T-helper 2 cell (primary cell): ENCODE results near the gene MAML3.

Source experiments
- DNase-seq, 5 experiments: peaks; one replicate each; pipeline versions ENCODE4 v3.0.0 to v3.0.0-alpha.2; 2012 to 2022

MAML3 gene

DNA sequence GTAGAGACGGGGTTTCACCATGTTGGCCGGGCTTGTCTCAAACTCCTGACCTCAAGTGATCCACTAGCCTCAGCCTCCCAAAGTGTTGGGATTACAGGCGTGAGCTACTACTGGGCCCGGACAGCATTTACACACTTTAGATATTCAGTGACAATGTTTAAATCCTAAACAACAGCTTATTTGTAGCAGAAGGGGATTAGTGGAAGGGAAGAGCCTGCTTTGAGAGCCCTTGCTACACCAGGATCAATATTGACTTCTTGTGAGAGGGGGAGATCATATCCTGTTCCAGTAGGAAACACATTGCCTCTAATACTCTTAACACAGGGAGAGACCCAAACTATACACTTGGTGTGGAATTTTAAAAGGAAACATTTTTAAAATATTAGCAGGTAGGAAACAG is 481.3 kb downstream of the MAML3 start:
- no peak for DNase-seq

DNA sequence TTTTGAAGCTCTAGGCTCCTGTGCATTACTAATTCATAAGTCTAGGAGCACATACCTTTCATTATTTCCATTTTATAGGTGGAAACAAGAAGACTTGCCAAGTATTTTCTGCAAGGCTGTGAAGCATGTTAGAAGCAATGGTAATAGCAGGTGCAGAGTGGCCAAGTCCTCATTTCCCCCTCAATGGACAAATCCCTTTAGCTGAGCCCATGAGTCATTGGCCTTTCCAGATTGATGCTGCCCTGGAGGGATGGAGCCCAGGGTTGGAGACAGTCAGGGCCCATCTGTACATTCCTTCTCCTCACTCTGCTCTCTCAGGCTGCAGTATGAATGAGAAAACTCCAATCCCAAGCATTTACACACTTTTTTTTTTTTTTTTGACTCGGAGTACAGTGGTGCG is 481.8 kb downstream of the MAML3 start:
- DNase-seq, result no peak

DNA sequence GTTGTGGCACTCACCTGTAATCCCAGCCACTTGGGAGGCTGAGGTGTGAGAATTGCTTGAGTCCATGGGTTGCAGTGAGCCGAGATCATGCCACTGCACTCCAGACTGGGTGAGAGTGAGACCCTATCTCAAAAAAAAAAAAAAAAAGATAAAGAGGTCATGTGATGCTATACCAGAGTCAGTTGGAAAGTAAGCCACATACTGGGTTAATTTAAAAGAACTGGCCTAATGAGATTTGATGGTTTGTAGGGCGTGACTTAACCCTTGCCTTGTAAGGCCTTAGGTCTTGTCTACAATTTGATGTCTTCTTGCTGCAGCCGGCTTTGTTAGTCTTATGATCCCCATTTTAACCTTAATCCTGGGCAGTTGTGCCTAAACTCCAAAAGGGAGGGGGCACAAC is 483.2 kb downstream of the MAML3 start:
- DNase-seq, result no peak

DNA sequence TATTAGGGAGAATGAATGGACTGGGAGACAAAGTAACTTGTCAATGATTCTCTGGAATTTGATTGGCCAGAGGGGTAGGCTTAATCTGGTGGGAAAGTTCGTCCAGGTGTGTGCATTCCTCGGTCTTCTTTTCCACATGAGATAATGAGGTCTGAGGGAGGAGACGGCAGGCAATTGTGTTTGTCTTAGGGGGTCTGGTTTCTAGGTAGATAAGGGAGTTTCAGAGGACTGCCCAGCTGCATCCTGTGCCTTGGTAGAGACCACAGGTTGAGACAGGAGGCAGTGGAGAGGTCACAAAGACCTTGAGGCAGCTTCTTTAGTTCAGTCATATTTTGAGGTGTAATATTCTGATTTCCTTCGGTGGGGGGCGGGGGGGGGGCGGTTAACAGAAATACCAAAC is 484.1 kb downstream of the MAML3 start:
- no peak for DNase-seq

DNA sequence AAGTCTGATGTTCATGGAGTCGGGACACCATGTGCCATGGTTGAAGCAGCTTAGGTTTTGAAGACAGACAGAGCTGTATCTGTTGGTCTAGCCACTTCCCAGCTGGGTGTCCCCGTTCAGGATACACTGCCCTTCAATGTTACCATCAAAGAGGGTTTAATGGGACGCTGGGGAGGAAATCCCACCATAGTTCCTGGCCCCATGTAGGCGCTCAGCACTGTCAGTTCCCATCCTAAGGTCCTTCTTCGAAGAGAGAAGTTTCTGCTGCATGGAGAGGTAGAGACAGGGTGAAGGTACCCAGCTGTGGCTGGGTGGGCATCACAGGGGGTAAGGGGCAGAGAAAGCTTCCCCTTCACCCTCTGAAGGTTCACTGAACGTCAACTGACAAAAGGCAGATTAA is 484.6 kb downstream of the MAML3 start:
- DNase-seq, result no peak

DNA sequence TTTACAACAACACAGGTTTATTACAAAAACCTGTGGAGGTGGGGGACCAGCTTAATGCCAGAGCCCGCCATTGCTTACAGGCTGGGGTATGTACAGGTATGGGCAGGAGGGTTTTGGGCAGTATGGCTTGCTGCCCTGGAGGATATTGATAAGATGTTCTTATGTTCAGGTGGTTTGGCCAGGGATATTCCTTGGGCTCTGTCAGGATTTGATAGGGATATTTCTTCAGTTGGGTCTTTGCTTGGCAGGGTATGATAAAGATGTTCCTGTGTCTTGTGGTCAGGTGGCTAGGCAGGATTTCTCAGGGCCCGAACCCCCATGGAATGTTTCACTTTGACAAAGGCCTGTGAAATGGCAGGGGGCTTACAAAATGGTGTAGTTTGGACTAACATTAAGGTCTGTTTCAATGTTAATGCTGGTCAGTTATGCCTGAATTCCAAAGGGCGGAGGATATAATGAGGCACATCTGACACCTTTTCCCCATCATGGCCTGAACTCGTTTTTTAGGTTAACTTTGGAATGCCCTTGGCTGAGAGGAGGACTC is 485.3 kb downstream of the MAML3 start:
- DNase-seq, result no peak

DNA sequence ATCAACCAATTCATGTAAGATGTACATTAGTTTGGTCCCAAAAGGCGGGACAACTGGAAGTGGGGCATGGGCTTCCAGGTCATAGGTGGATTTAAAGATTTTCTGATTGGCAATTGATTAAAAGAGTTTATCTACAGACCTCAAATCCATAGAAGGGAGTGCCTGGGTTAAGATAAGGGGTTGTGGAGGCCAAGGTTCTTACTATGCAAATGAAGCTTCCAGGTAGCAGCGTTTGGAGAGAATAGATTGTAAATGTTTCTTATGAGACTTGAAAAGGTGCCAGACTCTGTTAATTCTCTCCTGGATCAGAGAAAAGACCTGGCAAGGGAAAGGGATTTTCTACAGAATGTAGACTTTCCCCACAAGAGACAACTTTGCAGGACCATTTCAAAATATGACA is 485.9 kb downstream of the MAML3 start:
- DNase-seq, result no peak
